ENCODE results near the gene DLGAP1.
"Not testable (repeated sequence)": the region's sequence is repeated elsewhere in the genome, so short reads cannot be mapped to it uniquely, and the experiment has no call there.

Gene DLGAP1

DNA sequence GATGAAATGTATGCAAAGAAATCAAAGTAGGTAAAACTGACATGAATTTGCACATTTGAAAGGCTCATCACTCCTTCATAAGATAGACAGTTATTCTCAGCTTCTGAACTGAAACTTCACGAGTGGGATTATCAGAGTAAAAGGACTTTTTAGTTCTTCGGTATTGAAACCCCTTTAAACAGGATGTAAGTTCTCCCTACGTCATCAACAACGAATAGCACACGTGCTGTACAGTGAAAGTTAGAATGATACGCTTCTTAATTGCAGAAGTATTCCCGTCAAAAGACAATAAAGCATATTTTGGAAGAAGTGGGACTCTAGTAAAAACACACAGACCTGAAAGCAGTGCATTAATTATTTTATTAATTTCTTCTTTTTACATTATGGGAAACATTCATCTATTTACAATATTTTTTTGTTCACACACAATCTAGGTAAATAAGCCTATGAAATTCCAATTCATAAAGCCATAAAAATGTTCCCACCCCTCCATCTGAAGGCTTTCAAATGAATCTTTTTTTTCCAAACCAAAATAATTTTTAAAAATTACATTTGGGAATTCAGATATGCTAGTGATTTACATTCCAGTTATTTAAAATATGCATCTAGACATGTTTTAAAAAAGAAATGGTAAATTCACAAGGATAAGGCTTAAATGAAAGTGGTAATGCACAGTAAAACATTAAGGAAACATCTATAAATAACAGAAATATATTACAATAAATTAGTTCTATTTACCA is 959.2 kb downstream of the DLGAP1 start:
- DNase-seq (ENCODE audit: low read depth), result no peak

- no peak for DNase-seq (ENCODE audit: low read depth)
Measured at GRCh38 chr18:3494569-3494968, 960.5 kb downstream of the DLGAP1 start.

GRCh38 chr18:3494245-3494526 is 960.9 kb downstream of the DLGAP1 start:
- no peak for DNase-seq (ENCODE audit: low read depth)

- no peak for DNase-seq (ENCODE audit: low read depth)
Measured at GRCh38 chr18:3493501-3494244, 961.4 kb downstream of the DLGAP1 start.

- DNase-seq (ENCODE audit: low read depth), result no peak
Measured at GRCh38 chr18:3492721-3493120, 962.4 kb downstream of the DLGAP1 start.

GRCh38 chr18:3491981-3492555 is 963.0 kb downstream of the DLGAP1 start:
- no peak for DNase-seq (ENCODE audit: low read depth)

DNA sequence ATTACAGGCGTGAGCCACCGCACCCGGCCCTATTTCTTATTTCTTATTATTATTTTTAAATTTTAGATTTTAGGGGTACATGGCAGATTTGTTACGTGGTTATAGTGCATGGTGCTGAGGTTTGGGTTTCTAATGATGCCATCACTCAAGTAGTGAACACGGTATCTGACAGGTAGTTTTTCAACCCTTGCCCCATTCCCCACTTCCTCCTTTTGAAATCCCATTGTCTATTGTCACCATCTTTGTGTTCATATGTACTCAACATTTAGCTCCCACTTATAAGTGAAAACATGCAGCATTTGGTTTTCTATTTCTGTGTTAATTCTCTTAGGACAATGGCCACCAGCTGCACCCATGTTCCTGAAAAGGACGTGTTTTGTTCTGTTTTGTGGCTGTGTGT is 965.6 kb downstream of the DLGAP1 start:
- DNase-seq (ENCODE audit: low read depth), result no peak

- DNase-seq (ENCODE audit: low read depth), result no peak
Measured at GRCh38 chr18:3486512-3486911, 968.6 kb downstream of the DLGAP1 start.

DNA sequence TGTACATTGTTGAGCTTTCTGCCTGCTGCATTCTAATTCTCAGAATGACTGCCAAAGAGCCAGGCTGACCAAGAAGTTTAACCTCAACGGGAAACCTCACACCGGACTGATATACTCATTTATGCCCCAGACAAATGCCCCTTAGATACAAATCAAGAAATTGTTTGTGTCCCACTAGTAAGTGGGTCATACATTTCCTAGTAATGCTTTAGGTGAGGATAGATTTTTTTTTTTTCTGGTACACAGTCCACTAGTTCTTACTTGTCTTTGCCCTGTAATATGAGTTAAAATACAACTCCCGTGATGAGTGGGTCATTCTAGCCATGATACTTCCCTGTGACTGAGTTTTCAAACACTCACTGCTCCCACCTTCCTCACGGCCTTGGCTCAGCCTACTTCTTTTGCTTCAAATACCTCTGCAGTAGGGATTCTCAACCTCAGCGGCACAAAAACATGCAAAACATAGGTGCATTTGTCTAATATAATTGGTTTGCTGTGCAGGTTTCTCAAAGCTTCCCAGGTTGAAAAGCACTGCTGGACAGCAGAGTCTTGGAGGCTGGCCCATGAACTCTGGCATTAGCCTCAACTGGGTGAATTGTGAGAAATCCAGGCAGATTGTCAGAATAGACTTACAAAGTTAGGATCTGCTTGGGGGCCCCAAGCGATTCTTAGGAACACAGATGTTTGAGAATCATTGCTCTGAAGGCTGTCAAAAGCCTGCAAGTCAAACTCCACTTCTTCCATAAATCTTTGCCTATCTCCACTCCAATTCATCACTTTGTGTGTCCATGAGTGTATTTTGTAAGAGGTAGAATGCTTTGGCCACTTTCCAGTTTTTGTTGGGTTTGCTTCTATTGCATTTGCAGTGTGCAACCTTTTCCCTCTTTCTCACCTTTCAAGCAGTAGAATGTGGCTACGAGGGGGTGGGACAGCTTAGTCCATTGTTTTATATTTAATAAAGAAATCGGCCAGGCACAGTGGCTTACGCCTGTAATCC is 969.7 kb downstream of the DLGAP1 start:
- DNase-seq (ENCODE audit: low read depth), result no peak

GRCh38 chr18:3482258-3482657 is 972.8 kb downstream of the DLGAP1 start:
- no peak for DNase-seq (ENCODE audit: low read depth)

DNA sequence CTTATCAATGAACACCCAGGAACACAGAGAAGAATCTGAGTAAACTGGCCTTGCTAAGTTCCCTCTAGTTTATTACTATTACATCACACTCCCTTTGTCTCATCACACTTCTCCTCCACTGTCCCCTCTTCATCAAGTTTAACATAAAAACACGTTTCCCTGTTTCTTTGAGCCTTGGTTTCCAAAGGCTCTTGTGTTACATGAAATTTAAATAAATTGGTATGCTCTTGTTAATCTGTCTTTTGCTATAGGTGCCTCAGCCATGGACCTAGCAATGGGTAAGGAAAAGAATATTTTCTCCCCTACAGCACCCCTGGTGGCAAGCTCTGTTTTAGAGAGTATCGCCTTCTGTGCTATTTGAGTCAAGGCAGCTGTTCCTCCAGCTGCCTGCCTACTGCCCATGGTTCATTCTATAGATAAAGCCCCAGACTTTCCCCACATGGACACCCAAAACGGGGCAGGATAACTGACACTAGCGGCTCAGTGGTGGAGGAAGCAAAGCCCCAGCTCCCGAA is 973.4 kb downstream of the DLGAP1 start:
- DNase-seq (ENCODE audit: low read depth), result no peak

GRCh38 chr18:3480827-3481573 is 974.1 kb downstream of the DLGAP1 start:
- no peak for DNase-seq (ENCODE audit: low read depth)

DNA sequence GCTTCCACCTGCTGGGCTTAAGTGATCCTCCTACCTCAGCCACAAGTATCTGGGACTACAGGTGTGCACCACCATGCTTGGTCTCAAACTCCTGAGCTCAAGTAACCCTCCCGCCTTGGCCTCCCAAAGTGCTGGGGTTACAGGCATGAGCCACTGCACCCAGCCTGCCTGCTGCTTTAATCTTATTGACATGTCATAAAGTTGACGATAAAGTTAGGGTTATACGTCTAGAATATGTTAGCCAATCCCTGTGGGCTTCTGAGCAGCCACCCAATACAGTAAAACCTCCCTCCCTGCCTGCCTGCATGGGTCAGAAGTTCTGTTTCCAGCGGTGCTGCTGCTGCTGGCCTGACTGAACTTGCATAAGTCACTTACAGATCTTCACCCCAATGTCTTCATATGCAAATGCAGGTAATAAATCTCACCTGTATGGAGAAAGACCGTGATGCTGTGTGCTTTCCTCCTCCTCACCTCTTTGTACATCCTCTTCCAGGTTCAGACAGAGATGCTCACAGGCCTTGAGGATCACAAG is 975.1 kb downstream of the DLGAP1 start:
- DNase-seq (ENCODE audit: low read depth), result no peak

DNA sequence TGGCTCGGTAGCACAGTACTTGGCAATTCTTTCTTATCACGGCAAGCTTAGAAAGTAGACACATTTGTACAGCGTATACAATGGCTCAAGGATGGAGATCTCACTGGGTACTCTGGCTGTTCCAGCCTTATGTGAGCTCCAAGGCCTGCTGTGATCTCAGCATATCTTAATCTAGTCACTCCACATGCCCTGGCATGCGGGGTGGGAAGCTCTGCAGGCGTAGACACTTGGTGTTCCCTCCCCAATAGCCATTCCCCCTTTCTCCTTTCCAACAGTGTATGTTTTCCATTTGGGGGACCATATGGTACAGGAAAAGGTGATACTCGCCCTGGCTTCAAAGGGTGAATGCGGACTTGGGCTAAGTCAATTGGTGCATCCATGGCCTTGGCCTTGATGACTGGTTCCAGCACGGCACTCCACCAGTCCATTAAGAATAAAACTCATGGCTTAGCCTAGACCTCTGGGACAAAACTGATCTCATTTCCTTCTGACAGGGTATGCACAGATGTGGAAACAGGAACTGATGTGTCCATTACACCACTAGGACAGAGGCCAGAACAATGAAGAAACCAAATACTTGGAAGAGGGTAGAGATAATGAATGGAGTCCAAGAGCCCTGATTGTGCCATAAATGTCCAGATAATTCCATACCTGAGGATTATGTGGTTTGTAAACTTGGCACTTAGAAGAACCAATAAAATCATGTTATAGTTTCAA is 976.7 kb downstream of the DLGAP1 start:
- no peak for DNase-seq (ENCODE audit: low read depth)

- DNase-seq (ENCODE audit: low read depth), result no peak
Measured at GRCh38 chr18:3472681-3473544, 982.2 kb downstream of the DLGAP1 start.

- DNase-seq (ENCODE audit: low read depth), result not testable (repeated sequence)
Measured at GRCh38 chr18:3472121-3472520, 983.0 kb downstream of the DLGAP1 start.

GRCh38 chr18:3471141-3471648 is 983.9 kb downstream of the DLGAP1 start:
- DNase-seq (ENCODE audit: low read depth), result no peak

DNA sequence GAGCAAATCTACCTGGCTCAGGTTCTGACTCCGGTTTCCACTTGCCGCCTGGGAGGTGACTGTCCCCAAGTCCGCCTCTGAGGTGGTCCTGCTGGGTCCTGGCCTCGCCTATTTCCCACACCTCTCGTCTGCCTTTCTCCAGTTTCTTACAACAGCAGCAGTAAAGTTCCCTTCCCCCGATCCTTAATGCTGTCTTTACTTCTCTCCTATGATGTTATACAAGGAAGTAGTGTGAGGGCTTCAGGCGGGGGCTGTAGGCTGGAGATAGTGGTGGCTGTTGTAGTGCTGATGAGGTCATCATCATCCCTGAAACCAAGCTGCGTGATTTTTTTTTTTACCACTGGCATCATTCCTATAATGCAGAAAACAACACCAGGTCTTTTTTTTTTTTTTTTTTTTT is 986.3 kb downstream of the DLGAP1 start:
- no peak for DNase-seq (ENCODE audit: low read depth)

- no peak for DNase-seq (ENCODE audit: low read depth)
Measured at GRCh38 chr18:3468066-3468705, 986.9 kb downstream of the DLGAP1 start.
